PC-3 (cell line): Measurements from ENCODE around the gene AIG1.

Experiments used
- CTCF ChIP-seq: fragments of 300-600 bp; sonication (generic); conservative IDR thresholded peaks from 2 replicates; pipeline ENCODE4 v1.5.1; 2017; ENCODE audit warnings: antibody characterized with exemption, low read depth, mild to moderate bottlenecking, low read length
- EZH2 ChIP-seq: fragments of 300-600 bp; sonication (generic); IDR thresholded peaks from one replicate; pipeline ENCODE4 v1.6.1; 2017; ENCODE audit warnings: antibody characterized with exemption, mild to moderate bottlenecking, low read length; ENCODE audit not compliant: unreplicated experiment
- EZH2phosphoT487 ChIP-seq: fragments of 300-600 bp; sonication (generic); IDR thresholded peaks from 2 replicates; pipeline ENCODE4 v1.6.1; 2018; ENCODE audit warnings: mild to moderate bottlenecking, antibody characterized with exemption, low read length, borderline replicate concordance

- no peak for TF ChIP-seq EZH2
- TF ChIP-seq CTCF, result no peak
- no peak for TF ChIP-seq EZH2phosphoT487
Measured at GRCh38 chr6:143115728-143116127, 55.0 kb downstream of the AIG1 start.
